SK-N-SH treated with all-trans-retinoic acid at 6 μM for 48 hours (cell line): ENCODE data around the gene S1PR3.

ENCODE experiments used
- CREB5 ChIP-seq: fragments of 250-450 bp; sonication (Bioruptor Pico); IDR thresholded peaks from 2 replicates; pipeline ENCODE4 v1.5.1; 2020; ENCODE audit warnings: low read depth, mild to moderate bottlenecking, moderate library complexity
- RARB ChIP-seq: fragments of 250-450 bp; sonication (Bioruptor Pico); IDR thresholded peaks from 2 replicates; pipeline ENCODE4 v1.8.0; 2021; ENCODE audit warnings: mild to moderate bottlenecking, moderate library complexity
- ZC3H10 ChIP-seq: fragments of 250-450 bp; sonication (Bioruptor Pico); IDR thresholded peaks from 2 replicates; pipeline ENCODE4 v1.5.1; 2021; ENCODE audit warnings: mild to moderate bottlenecking, moderate library complexity
- ZFP3 ChIP-seq: fragments of 250-450 bp; sonication (Bioruptor Pico); IDR thresholded peaks from 2 replicates; pipeline ENCODE4 v1.5.0; 2020; ENCODE audit warnings: mild to moderate bottlenecking, moderate library complexity
- ZFP30 ChIP-seq: fragments of 450-650 bp; formaldehyde crosslinking; IDR thresholded peaks from 2 replicates; pipeline ENCODE4 v1.5.0; 2022; ENCODE audit warnings: mild to moderate bottlenecking, moderate library complexity

- TF ChIP-seq RARB (no peak), ZFP3 (no peak), ZFP30 (CRISPR knock-in tag) (no peak), ZC3H10 (no peak), CREB5 (CRISPR knock-in tag) (no peak)
Measured at GRCh38 chr9:88968799-88969198, 22.5 kb upstream of the S1PR3 start.
